ENCODE measurements around the gene CEACAM7. TPM values are rescaled to one million over a fixed set of nuclear protein-coding genes. Genes with fewer than 3 reads are reported as not detected.
"Not testable (repeated sequence)": the region's sequence is repeated elsewhere in the genome, so short reads cannot be mapped to it uniquely, and the experiment has no call there.

Gene CEACAM7
- total RNA-seq, 2 donors from 2014 or later: not detected

DNA sequence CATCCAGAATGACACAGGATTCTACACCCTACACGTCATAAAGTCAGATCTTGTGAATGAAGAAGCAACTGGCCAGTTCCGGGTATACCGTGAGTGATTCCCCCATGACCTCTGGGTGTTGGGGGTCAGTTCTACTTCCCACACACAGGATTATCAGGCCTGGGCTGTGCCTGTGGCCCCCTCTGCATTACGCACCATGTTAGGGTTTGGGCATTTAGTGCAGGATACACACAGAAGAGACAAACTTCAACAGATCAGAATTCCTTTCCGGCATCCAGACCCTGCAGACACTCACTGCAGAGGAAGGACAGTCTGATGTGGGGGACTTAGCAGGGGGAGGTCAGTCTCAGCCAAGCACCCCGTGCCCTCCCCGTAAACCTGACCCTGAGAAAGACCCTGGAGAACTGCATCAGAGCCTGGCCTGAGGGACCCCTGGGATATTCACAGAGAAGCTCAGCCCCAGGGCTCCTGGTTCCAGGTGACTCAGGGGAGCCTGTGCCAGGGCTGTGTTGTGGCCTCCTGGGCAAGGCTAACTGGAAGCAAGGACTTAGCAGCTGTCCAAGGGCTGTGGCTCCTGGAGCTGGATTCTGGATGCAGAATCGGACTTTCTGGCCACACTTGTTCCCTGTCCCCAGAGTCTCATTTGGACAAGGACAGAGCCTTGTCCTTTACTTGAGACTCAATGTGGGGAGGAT lies 22.0 kb upstream of the CEACAM7 start:
- Histone ChIP-seq H3K27ac (ENCODE audit: low read depth, low read length) (no peak overlapping the region), H3K4me1 (ENCODE audit: control insufficient read depth, insufficient read depth, low read length) (no peaks in the 10 kb centered on the region), H3K9me3 (ENCODE audit: control insufficient read depth, low read length) (no peaks in the 10 kb centered on the region), H3K27me3 (ENCODE audit: control insufficient read depth, insufficient read depth, low read length, poor library complexity, severe bottlenecking) (peaks cover 1% of the 10 kb centered on the region), H3K4me3 (ENCODE audit: low read length) (no peak overlapping the region), H3K36me3 (ENCODE audit: control insufficient read depth, insufficient read depth, low read length) (no peaks in the 10 kb centered on the region), H3K9ac (ENCODE audit: extremely low read depth, low read length, poor library complexity, severe bottlenecking) (no peak overlapping the region)
- H3K36me3 Mint-ChIP-seq (ENCODE audit: low read depth): no peaks in the 10 kb centered on the region
- TF ChIP-seq, protein P1, sequence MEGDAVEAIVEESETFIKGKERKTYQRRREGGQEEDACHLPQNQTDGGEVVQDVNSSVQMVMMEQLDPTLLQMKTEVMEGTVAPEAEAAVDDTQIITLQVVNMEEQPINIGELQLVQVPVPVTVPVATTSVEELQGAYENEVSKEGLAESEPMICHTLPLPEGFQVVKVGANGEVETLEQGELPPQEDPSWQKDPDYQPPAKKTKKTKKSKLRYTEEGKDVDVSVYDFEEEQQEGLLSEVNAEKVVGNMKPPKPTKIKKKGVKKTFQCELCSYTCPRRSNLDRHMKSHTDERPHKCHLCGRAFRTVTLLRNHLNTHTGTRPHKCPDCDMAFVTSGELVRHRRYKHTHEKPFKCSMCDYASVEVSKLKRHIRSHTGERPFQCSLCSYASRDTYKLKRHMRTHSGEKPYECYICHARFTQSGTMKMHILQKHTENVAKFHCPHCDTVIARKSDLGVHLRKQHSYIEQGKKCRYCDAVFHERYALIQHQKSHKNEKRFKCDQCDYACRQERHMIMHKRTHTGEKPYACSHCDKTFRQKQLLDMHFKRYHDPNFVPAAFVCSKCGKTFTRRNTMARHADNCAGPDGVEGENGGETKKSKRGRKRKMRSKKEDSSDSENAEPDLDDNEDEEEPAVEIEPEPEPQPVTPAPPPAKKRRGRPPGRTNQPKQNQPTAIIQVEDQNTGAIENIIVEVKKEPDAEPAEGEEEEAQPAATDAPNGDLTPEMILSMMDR (conservative IDR thresholded peaks at IDR 0.05): no peak
- DNase-seq: no peak
- no peak overlapping the region for H3K4me3 Mint-ChIP-seq
- peaks cover 4% of the 10 kb centered on the region for H3K27me3 Mint-ChIP-seq (ENCODE audit: insufficient read depth)
- H3K9me3 Mint-ChIP-seq: peaks cover 94% of the 10 kb centered on the region
- WGBS, 2 experiments (ENCODE audit: insufficient coverage in 1 of 2, insufficient read length in 1 of 2): 70 to 80% methylated on average over 5 to 8 of the region's 8 CpGs
- H3K27ac Mint-ChIP-seq: no peak overlapping the region
- H3K4me1 Mint-ChIP-seq: no peaks in the 10 kb centered on the region

DNA sequence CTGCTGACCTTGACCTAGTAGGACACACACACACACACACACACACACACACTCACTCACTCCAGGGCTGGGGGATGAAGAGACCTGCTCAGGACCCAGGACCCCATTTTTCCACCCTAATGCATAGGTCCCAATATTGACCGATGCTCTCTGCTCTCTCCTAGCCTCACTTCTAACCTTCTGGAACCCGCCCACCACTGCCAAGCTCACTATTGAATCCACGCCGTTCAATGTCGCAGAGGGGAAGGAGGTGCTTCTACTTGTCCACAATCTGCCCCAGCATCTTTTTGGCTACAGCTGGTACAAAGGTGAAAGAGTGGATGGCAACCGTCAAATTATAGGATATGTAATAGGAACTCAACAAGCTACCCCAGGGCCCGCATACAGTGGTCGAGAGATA lies 21.4 kb upstream of the CEACAM7 start:
- H3K36me3 Mint-ChIP-seq (ENCODE audit: low read depth); H3K4me1 Mint-ChIP-seq; H3K9ac ChIP-seq (ENCODE audit: extremely low read depth, low read length, poor library complexity, severe bottlenecking): not testable (repeated sequence)

DNA sequence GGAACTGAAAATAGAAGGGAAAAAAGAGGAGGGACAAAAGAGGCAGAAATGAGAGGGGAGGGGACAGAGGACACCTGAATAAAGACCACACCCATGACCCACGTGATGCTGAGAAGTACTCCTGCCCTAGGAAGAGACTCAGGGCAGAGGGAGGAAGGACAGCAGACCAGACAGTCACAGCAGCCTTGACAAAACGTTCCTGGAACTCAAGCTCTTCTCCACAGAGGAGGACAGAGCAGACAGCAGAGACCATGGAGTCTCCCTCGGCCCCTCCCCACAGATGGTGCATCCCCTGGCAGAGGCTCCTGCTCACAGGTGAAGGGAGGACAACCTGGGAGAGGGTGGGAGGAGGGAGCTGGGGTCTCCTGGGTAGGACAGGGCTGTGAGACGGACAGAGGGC lies 20.4 kb upstream of the CEACAM7 start, which contains the start of gene CEACAM5:
Gene CEACAM5, plus strand, starts transcription at position 146 of the 400 bp plus-strand sequence. Its CDS starts 106 bp downstream, at position 252.
- H3K4me1 Mint-ChIP-seq: no peaks in the 10 kb centered on the region
- Histone ChIP-seq H3K27ac (ENCODE audit: low read depth, low read length) (no peak within 1 kb of the TSS), H3K9me3 (ENCODE audit: control insufficient read depth, low read length) (no peaks in the 10 kb centered on the region), H3K27me3 (ENCODE audit: control insufficient read depth, insufficient read depth, low read length, poor library complexity, severe bottlenecking) (no peaks in the 10 kb centered on the region), H3K4me3 (ENCODE audit: low read length) (no peak within 1 kb of the TSS), H3K36me3 (ENCODE audit: control insufficient read depth, insufficient read depth, low read length) (no peaks in the 10 kb centered on the region), H3K4me1 (ENCODE audit: control insufficient read depth, insufficient read depth, low read length) (no peaks in the 10 kb centered on the region), H3K9ac (ENCODE audit: extremely low read depth, low read length, poor library complexity, severe bottlenecking) (no peak within 1 kb of the TSS)
- 25 to 50% methylated on average over 2 to 4 of the region's 4 CpGs for WGBS, 2 experiments (ENCODE audit: insufficient coverage in 1 of 2, insufficient read length in 1 of 2)
- DNase-seq: no peak
- H3K4me3 Mint-ChIP-seq: no peak within 1 kb of the TSS
- H3K27me3 Mint-ChIP-seq (ENCODE audit: insufficient read depth): peaks cover 4% of the 10 kb centered on the region
- TF ChIP-seq, protein P1 (conservative IDR thresholded peaks at IDR 0.05): no peak
- H3K27ac Mint-ChIP-seq: no peak within 1 kb of the TSS
- no peaks in the 10 kb centered on the region for H3K36me3 Mint-ChIP-seq (ENCODE audit: low read depth)
- H3K9me3 Mint-ChIP-seq: peaks cover 92% of the 10 kb centered on the region

More for the DNA sequence above, 21.4 kb upstream of the CEACAM7 start:
- H3K4me1 ChIP-seq (ENCODE audit: control insufficient read depth, insufficient read depth, low read length); DNase-seq; H3K4me3 Mint-ChIP-seq; H3K4me3 ChIP-seq (ENCODE audit: low read length); H3K27ac ChIP-seq (ENCODE audit: low read depth, low read length); H3K27me3 ChIP-seq (ENCODE audit: control insufficient read depth, insufficient read depth, low read length, poor library complexity, severe bottlenecking); H3K36me3 ChIP-seq (ENCODE audit: control insufficient read depth, insufficient read depth, low read length); H3K27ac Mint-ChIP-seq; H3K9me3 ChIP-seq (ENCODE audit: control insufficient read depth, low read length); H3K27me3 Mint-ChIP-seq (ENCODE audit: insufficient read depth): not testable (repeated sequence)
- H3K9me3 Mint-ChIP-seq: peaks cover 96% of the 10 kb centered on the region
- WGBS, 2 experiments (ENCODE audit: insufficient coverage in 1 of 2, insufficient read length in 1 of 2): 87 to 90% methylated on average over 5 to 8 of the region's 8 CpGs
